Midbrain (tissue), 1 donor: ENCODE data around the gene FNDC3B.

Experiments used
- DNase-seq: peaks from one replicate; lab custom pipeline; 2025; lab: John Stamatoyannopoulos, UW

Gene FNDC3B

GRCh38 chr3:172054115-172054764, 14.9 kb downstream of the FNDC3B start:
- no peak for DNase-seq

- no peak for DNase-seq
Measured at GRCh38 chr3:172056416-172056815, 17.0 kb downstream of the FNDC3B start.

GRCh38 chr3:172057059-172057458, 17.7 kb downstream of the FNDC3B start:
- DNase-seq: no peak

GRCh38 chr3:172057624-172058327, 18.4 kb downstream of the FNDC3B start:
- DNase-seq: no peak

- no peak for DNase-seq
Measured at GRCh38 chr3:172059532-172059931, 20.2 kb downstream of the FNDC3B start.

GRCh38 chr3:172060234-172060633, 20.9 kb downstream of the FNDC3B start:
- no peak for DNase-seq

GRCh38 chr3:172061724-172062184, 22.4 kb downstream of the FNDC3B start:
- DNase-seq: peak; percentile 9

GRCh38 chr3:172062761-172063160, 23.4 kb downstream of the FNDC3B start:
- no peak for DNase-seq

GRCh38 chr3:172063456-172064432, 24.4 kb downstream of the FNDC3B start:
- no peak for DNase-seq

- no peak for DNase-seq
Measured at GRCh38 chr3:172065527-172065926, 26.1 kb downstream of the FNDC3B start.

- DNase-seq: no peak
Measured at GRCh38 chr3:172065967-172066762, 26.8 kb downstream of the FNDC3B start.

- DNase-seq: no peak
Measured at GRCh38 chr3:172066880-172067796, 27.8 kb downstream of the FNDC3B start.

GRCh38 chr3:172067837-172068440, 28.6 kb downstream of the FNDC3B start:
- DNase-seq: no peak

- no peak for DNase-seq
Measured at GRCh38 chr3:172068977-172069376, 29.6 kb downstream of the FNDC3B start.

- no peak for DNase-seq
Measured at GRCh38 chr3:172069478-172069877, 30.1 kb downstream of the FNDC3B start.

- DNase-seq: no peak
Measured at GRCh38 chr3:172070269-172070668, 30.9 kb downstream of the FNDC3B start.

GRCh38 chr3:172070802-172071201, 31.4 kb downstream of the FNDC3B start:
- no peak for DNase-seq

- no peak for DNase-seq
Measured at GRCh38 chr3:172071780-172072330, 32.5 kb downstream of the FNDC3B start.

- no peak for DNase-seq
Measured at GRCh38 chr3:172072543-172072942, 33.2 kb downstream of the FNDC3B start.
